CD4-positive, alpha-beta memory T cell (primary cell): ENCODE results near the gene HOXB3. TPM values are rescaled to one million over a fixed set of nuclear protein-coding genes. Genes with fewer than 3 reads are reported as not detected.
A peak's percentile ranks its signal among the peaks of the same experiment; 100 is the strongest.

ENCODE experiments used
- CTCF ChIA-PET: fragments of 350-600 bp; sonication (Branson Sonifier 250); formaldehyde crosslinking; loops from one replicate; lab custom pipeline; 2021; ENCODE audit warnings: inconsistent platforms; ENCODE audit not compliant: partially characterized antibody; lab: Charles Lee
- POLR2A ChIA-PET: fragments of 350-600 bp; sonication (Branson Sonifier 250); formaldehyde crosslinking; loops from one replicate; lab custom pipeline; 2021; ENCODE audit not compliant: partially characterized antibody; lab: Charles Lee
- DNase-seq, 5 donors: peaks; one replicate each; pipeline versions ENCODE4 v3.0.0 to v3.0.0-alpha.2; 2020 to 2022; ENCODE audit warnings: mixed read lengths in 1 of 5
- H3K27ac ChIP-seq: one replicate; pipeline ENCODE4 v1.7.0; 2013; ENCODE audit warnings: low read depth, low read length
- H3K27me3 ChIP-seq: 2 replicates; pipeline ENCODE4 v1.7.0; 2013; ENCODE audit warnings: mild to moderate bottlenecking, low read length, moderate library complexity; ENCODE audit not compliant: insufficient read depth
- H3K36me3 ChIP-seq: 2 replicates; pipeline ENCODE4 v1.7.0; 2013; ENCODE audit warnings: mild to moderate bottlenecking, low read length, moderate library complexity; ENCODE audit not compliant: insufficient read depth
- H3K4me1 ChIP-seq: 2 replicates; pipeline ENCODE4 v1.7.0; 2013; ENCODE audit warnings: mild to moderate bottlenecking, low read length, moderate library complexity; ENCODE audit not compliant: insufficient read depth
- H3K4me3 ChIP-seq, 2 donors: one replicate each; pipeline ENCODE4 v1.7.0; 2013; ENCODE audit warnings: low read length in 2 of 2, mild to moderate bottlenecking in 1 of 2
- H3K9me3 ChIP-seq, 2 donors: one replicate each; pipeline ENCODE4 v1.7.0; 2013; ENCODE audit warnings: low read length in 2 of 2, control low read depth in 1 of 2; ENCODE audit not compliant: control insufficient read depth in 1 of 2
- H3K27ac Mint-ChIP-seq, 7 donors: one replicate each; pipeline ENCODE4 v1.8.0; 2020 to 2021; ENCODE audit warnings: mixed read lengths in 7 of 7, mild to moderate bottlenecking in 6 of 7, inconsistent platforms in 3 of 7, moderate library complexity in 3 of 7
- H3K27me3 Mint-ChIP-seq, 2 donors: one replicate each; pipeline ENCODE4 v1.8.0; 2020 to 2021; ENCODE audit warnings: mixed read lengths in 2 of 2
- H3K36me3 Mint-ChIP-seq, 2 donors: one replicate each; pipeline ENCODE4 v1.8.0; 2020 to 2021; ENCODE audit warnings: mixed read lengths in 2 of 2, inconsistent platforms in 1 of 2, mild to moderate bottlenecking in 1 of 2
- H3K4me1 Mint-ChIP-seq, 4 donors: one replicate each; pipeline ENCODE4 v1.8.0; 2020 to 2021; ENCODE audit warnings: mixed read lengths in 4 of 4, mild to moderate bottlenecking in 1 of 4
- H3K4me3 Mint-ChIP-seq, 8 donors: one replicate each; pipeline ENCODE4 v1.8.0; 2020 to 2021; ENCODE audit warnings: mixed read lengths in 8 of 8, mild to moderate bottlenecking in 7 of 8, moderate library complexity in 6 of 8, inconsistent platforms in 3 of 8
- H3K9me3 Mint-ChIP-seq, 8 donors: one replicate each; pipeline ENCODE4 v1.8.0; 2020 to 2021; ENCODE audit warnings: mixed read lengths in 8 of 8, mild to moderate bottlenecking in 5 of 8, inconsistent platforms in 3 of 8, moderate library complexity in 1 of 8
- intact Hi-C: fragments of 100-400 bp; cut with micrococcal nuclease; formaldehyde crosslinking; loops from one replicate; pipeline ENCODE4 v1.15.1; 2023
- polyA plus RNA-seq, 2 donors: library from polyadenylated mRNA; unstranded; fragments of 300-500 nt; fragmentation: Illumina TruSeq; gene quantifications; one replicate each; pipeline ENCODE4 v1.2.3, GENCODE V29; 2021
- total RNA-seq, 2 experiments: library from RNA; stranded (reverse); gene quantifications; one replicate each; pipeline ENCODE4 v1.2.3, GENCODE V29; 2021

HOXB3 gene
- total and polyA plus RNA-seq, 4 experiments from 2014 or later: 0.10 to 14.5 (median 11.2) TPM; not detected in 1

DNA sequence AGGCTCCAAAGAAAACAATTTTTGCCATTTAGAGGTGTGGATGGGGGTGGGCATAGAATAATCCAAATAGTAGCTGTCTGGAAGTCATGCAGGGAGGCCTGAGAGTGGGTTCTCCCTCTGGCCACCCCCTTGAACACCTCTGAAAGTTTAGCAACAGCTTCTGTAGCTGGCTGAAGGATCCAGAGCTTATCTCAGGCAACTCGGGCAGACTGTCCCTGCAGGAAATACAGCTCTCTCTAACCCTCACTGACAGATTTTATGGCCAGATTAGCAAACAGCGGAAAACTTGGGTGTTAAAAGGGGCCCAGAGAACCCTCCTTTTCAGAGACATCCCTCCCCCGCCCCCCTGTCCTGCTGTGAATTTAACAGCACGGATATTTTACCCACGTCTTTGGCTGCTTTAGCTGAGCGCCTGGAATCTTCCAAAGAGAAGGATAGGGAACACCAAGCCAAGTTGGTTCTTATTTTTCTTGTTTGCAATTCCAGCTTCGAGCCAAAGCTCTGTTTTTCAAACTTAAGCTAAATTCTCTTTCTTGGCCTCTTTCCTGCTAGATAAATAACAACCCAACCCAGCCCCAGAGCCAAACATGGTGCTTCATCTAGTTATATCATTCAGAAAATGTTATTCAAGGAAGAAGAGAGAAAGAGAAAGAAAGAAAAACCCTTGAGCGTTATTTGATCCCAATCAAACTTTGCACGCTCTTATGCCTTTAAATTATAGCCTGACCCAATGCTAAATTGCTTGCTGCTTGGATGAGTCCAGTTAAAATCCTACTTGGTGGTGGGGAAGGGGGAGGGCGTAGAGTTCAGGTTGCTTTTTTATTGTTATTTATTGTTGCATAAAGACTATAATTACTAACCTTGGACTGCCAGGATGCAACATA, 42.9 kb downstream of the HOXB3 start:
- Mint-ChIP-seq H3K9me3 (no peaks in the 10 kb centered on the region), H3K27me3 (peaks cover 0 to 7% of the 10 kb centered on the region in 2 donors), H3K4me1 (peaks cover 11 to 59% (median 34%) of the 10 kb centered on the region in 4 donors), H3K4me3 (peak overlapping the region; percentile 44 to 89 (median 66)), H3K36me3 (peaks cover 4 to 11% of the 10 kb centered on the region in 2 donors), H3K27ac (peak overlapping the region; percentile 62 to 94 (median 88))
- ChIA-PET POLR2A (interaction anchor here (0.7 to 1.8 kb wide), 5 partner anchors 8 to 34 kb away, joined by 3 to 12 read pairs (median 6); partner anchors contain the start of gene HOXB4), CTCF (interaction anchor here (0.8 to 1.9 kb wide), 6 partner anchors 10 to 55 kb away, joined by 3 to 8 read pairs (median 4); partner anchors contain the start of gene HOXB5)
- intact Hi-C loops: no loop called here
- Histone ChIP-seq H3K4me1 (peaks cover 30% of the 10 kb centered on the region), H3K27ac (peak overlapping the region; percentile 51), H3K4me3 (no peak overlapping the region), H3K9me3 (no peaks in the 10 kb centered on the region), H3K36me3 (no peaks in the 10 kb centered on the region), H3K27me3 (no peaks in the 10 kb centered on the region)
- no peak for DNase-seq

- Mint-ChIP-seq H3K4me3 (peak overlapping the region; percentile 18 to 97 (median 74)), H3K36me3 (peaks cover 4 to 16% of the 10 kb centered on the region in 2 donors), H3K27me3 (peaks cover 0 to 7% of the 10 kb centered on the region in 2 donors), H3K27ac (peak overlapping the region; percentile 41 to 90 (median 87)), H3K4me1 (peaks cover 11 to 64% (median 36%) of the 10 kb centered on the region in 4 donors), H3K9me3 (no peaks in the 10 kb centered on the region)
- Histone ChIP-seq H3K27ac (no peak overlapping the region), H3K9me3 (no peaks in the 10 kb centered on the region), H3K27me3 (no peaks in the 10 kb centered on the region), H3K36me3 (no peaks in the 10 kb centered on the region), H3K4me3 (no peak overlapping the region), H3K4me1 (peaks cover 31% of the 10 kb centered on the region)
- ChIA-PET CTCF (interaction anchor here (0.7 to 1.9 kb wide), 5 partner anchors 11 to 1605 kb away, joined by 3 to 8 read pairs (median 3); no protein-coding TSS in a partner anchor), POLR2A (interaction anchor here (0.7 to 1.8 kb wide), 6 partner anchors 9 to 33 kb away, joined by 3 to 12 read pairs (median 4); partner anchors contain the start of gene HOXB4)
- intact Hi-C loops: no loop called here
- DNase-seq: no peak
Measured at GRCh38 chr17:48546137-48546923, 43.7 kb downstream of the HOXB3 start.

DNA sequence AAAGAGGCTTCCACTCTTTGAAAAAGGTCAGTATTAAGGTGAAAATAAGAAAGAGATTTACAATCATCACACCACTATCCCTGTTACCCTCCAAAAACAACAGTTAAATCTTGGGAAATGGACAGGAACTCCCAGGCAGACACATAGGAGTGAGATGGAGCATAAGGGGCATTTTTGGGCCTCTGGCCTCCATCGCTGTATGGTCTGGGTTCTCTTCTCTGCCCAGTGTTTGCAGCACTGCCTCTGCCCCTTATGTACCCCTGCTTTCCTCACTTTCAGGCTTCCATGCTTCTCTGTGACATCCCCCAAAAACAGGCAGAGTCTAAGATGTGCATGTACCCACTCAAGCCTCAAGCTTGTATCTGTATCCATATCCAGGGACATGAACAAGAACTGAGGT, 44.5 kb downstream of the HOXB3 start:
- H3K36me3 ChIP-seq: no peaks in the 10 kb centered on the region
- DNase-seq: no peak
- Mint-ChIP-seq H3K27ac (peak overlapping the region; percentile 80 to 94 (median 85)), H3K36me3 (peaks cover 4 to 20% of the 10 kb centered on the region in 2 donors), H3K4me3 (peak overlapping the region; percentile 89 to 99 (median 94)), H3K27me3 (peaks cover 3 to 7% of the 10 kb centered on the region in 2 donors), H3K9me3 (no peaks in the 10 kb centered on the region), H3K4me1 (peaks cover 12 to 70% (median 39%) of the 10 kb centered on the region in 4 donors)
- no peaks in the 10 kb centered on the region for H3K27me3 ChIP-seq
- peak overlapping the region in 1 of 2 donors; percentile 14 for H3K4me3 ChIP-seq
- POLR2A ChIA-PET: interaction anchor here (1.4 kb wide), 1 partner anchor 34 kb away, joined by 3 read pairs; no protein-coding TSS in a partner anchor
- intact Hi-C loops: no loop called here
- CTCF ChIA-PET: interaction anchor here (0.7 to 1.8 kb wide), 2 partner anchors 22 to 1604 kb away, joined by 3 to 5 read pairs; no protein-coding TSS in a partner anchor
- H3K9me3 ChIP-seq: no peaks in the 10 kb centered on the region
- peak overlapping the region; percentile 86 for H3K27ac ChIP-seq
- H3K4me1 ChIP-seq: peaks cover 36% of the 10 kb centered on the region

DNA sequence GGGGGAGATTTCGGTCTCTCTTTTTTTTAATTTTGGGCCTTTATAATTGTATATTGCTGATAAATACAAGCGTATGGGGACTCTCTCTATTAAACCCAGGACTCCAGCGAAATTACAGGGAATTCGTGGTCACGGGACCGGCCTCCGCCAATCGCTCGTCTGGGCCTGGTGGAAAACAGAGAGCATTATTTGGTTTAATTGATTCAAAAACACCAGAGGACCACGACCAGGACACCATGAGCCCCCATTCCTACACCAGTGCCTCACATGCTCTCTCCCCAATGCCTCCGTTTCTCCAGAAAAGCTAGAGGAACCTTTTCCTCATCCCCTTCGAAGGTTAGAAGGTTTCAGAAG, 45.0 kb downstream of the HOXB3 start, which contains the start of gene HOXB2:
Gene HOXB2 (minus strand): TSS at position 88 of the 354 bp plus-strand sequence. CDS start 198 bp downstream, outside the sequence.
- Histone ChIP-seq H3K27me3 (no peaks in the 10 kb centered on the region), H3K27ac (peak within 1 kb of the TSS; percentile 86), H3K36me3 (no peaks in the 10 kb centered on the region), H3K4me1 (peaks cover 36% of the 10 kb centered on the region), H3K9me3 (no peaks in the 10 kb centered on the region), H3K4me3 (peak within 1 kb of the TSS; percentile 74 to 86)
- peak within 1 kb of the TSS; percentile 89 to 99 (median 94) for H3K4me3 Mint-ChIP-seq
- no peak for DNase-seq
- intact Hi-C loops: no loop called here
- CTCF ChIA-PET: no interaction called here
- H3K4me1 Mint-ChIP-seq: peaks cover 14 to 76% (median 42%) of the 10 kb centered on the region in 4 donors
- no peaks in the 10 kb centered on the region for H3K9me3 Mint-ChIP-seq
- H3K27ac Mint-ChIP-seq: peak within 1 kb of the TSS; percentile 83 to 97 (median 93)
- H3K36me3 Mint-ChIP-seq: peaks cover 3 to 20% of the 10 kb centered on the region in 2 donors
- H3K27me3 Mint-ChIP-seq: peaks cover 6 to 7% of the 10 kb centered on the region in 2 donors
- POLR2A ChIA-PET: interaction anchor here (0.5 to 1.4 kb wide), 2 partner anchors 34 to 1410 kb away, joined by 3 read pairs; no protein-coding TSS in a partner anchor

DNA sequence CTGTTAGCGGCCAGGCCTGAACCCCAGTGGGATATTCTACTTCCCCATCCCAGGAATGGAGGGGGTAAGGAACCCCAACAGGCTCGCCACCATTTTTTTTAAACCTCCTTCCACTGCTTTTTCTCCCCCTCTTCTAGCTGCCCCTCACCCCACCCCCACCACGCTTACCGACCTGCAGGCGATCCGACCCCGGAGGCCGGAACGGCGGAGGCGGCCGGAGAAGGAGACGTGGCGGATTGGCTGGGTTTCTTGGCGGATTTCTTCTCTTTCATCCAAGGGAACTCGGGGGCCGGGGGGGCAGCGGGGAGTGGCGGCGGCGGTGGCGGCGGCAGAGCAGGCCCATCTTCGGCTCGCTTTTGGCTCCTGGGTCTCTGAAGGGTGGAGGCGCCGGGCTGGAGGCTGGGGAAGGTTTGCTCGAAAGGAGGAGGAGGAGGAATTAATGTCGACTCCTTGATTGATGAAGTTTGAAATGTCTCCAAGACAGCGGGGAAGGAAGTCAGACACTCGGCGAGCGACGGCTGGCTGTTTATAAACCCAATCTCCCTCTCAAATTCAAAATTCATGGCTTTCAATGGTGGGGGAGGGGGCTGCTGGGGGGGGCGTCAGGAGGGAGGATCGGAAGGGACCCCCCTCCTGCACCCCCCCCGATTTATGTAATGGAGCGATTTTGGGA, 45.6 kb downstream of the HOXB3 start:
- Histone ChIP-seq H3K27ac (peak overlapping the region; percentile 86), H3K36me3 (no peaks in the 10 kb centered on the region), H3K4me3 (peak overlapping the region; percentile 74 to 86), H3K27me3 (no peaks in the 10 kb centered on the region), H3K9me3 (no peaks in the 10 kb centered on the region), H3K4me1 (peaks cover 36% of the 10 kb centered on the region)
- peak in 4 of 5 donors; percentile 24 to 70 (median 32) for DNase-seq
- H3K9me3 Mint-ChIP-seq: no peaks in the 10 kb centered on the region
- intact Hi-C loops: loop anchor here (5.0 kb wide), 2 partner anchors 37 to 52 kb away; no protein-coding TSS in a partner anchor
- POLR2A ChIA-PET: interaction anchor here (0.5 to 2.1 kb wide), 7 partner anchors 12 to 1411 kb away, joined by 3 to 12 read pairs (median 3); partner anchors contain the start of gene KPNB1
- peak overlapping the region; percentile 89 to 99 (median 94) for H3K4me3 Mint-ChIP-seq
- H3K27me3 Mint-ChIP-seq: peaks cover 6 to 7% of the 10 kb centered on the region in 2 donors
- CTCF ChIA-PET: interaction anchor here (0.9 kb wide), 1 partner anchor 37 kb away, joined by 3 read pairs; no protein-coding TSS in a partner anchor
- peak overlapping the region; percentile 83 to 97 (median 93) for H3K27ac Mint-ChIP-seq
- peaks cover 14 to 80% (median 45%) of the 10 kb centered on the region in 4 donors for H3K4me1 Mint-ChIP-seq
- peaks cover 0 to 20% of the 10 kb centered on the region in 2 donors for H3K36me3 Mint-ChIP-seq

DNA sequence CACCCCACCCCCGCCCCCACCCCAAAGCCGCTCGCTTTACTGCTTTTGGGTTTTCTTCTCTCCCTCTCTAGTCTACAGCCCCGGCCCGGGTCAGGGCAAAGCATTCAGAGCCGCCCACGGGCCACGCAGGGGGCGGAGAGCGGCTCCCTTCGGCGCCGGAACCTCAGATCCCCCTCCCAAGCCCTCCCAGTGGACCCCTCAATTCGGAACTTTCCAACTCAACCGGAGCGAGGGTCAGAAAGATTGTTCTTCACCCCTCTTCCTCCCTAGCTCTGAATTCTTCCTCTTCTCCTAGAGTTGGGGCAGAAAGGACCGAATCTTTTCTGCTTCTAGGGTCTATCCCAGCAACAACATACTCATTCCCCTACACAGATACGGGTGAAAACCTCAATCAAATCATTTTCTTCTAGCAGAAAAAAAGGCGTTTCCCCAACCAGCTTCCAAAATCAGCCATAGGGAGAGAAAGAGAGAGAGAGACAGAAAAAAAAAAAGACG, 46.1 kb downstream of the HOXB3 start:
- peaks cover 34% of the 10 kb centered on the region for H3K4me1 ChIP-seq
- no peaks in the 10 kb centered on the region for H3K36me3 ChIP-seq
- peak overlapping the region; percentile 74 to 86 for H3K4me3 ChIP-seq
- peak in 3 of 5 donors; percentile 22 to 25 (median 23) for DNase-seq
- peak overlapping the region; percentile 86 for H3K27ac ChIP-seq
- Mint-ChIP-seq H3K9me3 (no peaks in the 10 kb centered on the region), H3K27ac (peak overlapping the region; percentile 87 to 97 (median 93)), H3K27me3 (peaks cover 6 to 7% of the 10 kb centered on the region in 2 donors), H3K4me3 (peak overlapping the region; percentile 89 to 99 (median 94)), H3K36me3 (peaks cover 0 to 20% of the 10 kb centered on the region in 2 donors), H3K4me1 (peaks cover 13 to 80% (median 43%) of the 10 kb centered on the region in 4 donors)
- ChIA-PET CTCF (interaction anchor here (0.9 kb wide), 1 partner anchor 36 kb away, joined by 3 read pairs; no protein-coding TSS in a partner anchor), POLR2A (interaction anchor here (0.8 to 2.8 kb wide), 9 partner anchors 12 to 894 kb away, joined by 3 to 12 read pairs (median 3); partner anchors contain the start of gene KPNB1)
- no peaks in the 10 kb centered on the region for H3K9me3 ChIP-seq
- intact Hi-C loops: loop anchor here (1.0 to 5.0 kb wide), 3 partner anchors 34 to 52 kb away; partner anchors contain the start of gene HOXB4
- H3K27me3 ChIP-seq: no peaks in the 10 kb centered on the region
